GM19238 (cell line): ENCODE measurements around the gene UBAP2.

Source experiments
- DNase-seq: peaks from one replicate; pipeline ENCODE4 v3.0.0; 2011; ENCODE audit warnings: low spot score; ENCODE audit not compliant: insufficient read length

The UBAP2 gene

DNA sequence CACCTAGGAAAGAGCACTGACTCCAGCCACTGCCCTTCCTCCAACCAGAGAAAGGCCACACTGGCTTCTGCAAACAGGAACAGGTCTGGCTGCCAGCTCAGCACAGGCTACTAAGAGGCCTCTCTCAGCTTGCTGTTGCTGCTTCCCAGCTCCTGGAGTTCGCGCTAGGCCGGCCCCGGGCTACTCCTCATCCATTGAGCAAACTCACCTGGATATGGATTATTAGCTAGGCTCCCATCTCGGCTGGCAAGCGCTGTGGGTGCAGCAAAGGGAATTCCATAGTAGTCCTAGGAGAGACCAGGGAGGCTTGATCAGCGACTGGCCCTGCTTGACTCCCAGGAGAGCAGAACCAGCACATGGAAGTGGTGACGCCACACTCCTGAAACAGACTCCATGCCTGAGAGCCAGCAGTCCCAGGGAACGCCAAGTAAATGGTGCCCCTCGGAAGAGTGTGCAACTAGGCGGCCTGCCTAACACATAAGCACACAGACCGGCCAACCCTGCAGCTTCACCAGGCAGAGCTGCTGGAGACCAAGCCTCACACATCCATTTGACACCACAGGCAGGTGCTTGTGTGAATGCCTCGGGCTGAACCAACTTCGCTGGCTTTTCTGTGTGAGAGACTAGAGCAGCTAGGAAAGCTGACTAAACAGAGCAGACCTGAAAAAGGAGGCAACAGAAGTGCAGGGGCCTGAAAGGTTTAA is 124.5 kb downstream of the UBAP2 start:
- no peak for DNase-seq

DNA sequence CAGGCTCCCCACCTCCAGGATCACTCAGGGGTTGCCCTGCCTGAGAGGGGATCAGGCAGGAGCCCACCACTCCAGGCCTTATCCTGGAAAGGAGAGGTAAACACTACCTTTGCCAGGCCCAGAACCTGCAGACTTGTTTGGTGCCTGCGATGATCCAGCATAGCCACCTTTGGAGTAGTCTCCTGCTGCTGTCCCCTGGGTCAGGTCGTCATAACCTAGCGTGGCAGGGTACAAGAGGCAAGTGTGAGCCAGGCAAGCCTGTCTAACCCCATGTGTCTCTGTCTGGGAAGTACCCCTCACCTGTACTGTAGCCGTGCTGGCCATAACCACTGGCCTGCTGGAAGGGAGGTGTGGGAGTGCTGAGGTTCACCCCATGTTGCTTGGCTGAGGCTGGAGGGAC is 125.6 kb downstream of the UBAP2 start:
- DNase-seq, result no peak

DNA sequence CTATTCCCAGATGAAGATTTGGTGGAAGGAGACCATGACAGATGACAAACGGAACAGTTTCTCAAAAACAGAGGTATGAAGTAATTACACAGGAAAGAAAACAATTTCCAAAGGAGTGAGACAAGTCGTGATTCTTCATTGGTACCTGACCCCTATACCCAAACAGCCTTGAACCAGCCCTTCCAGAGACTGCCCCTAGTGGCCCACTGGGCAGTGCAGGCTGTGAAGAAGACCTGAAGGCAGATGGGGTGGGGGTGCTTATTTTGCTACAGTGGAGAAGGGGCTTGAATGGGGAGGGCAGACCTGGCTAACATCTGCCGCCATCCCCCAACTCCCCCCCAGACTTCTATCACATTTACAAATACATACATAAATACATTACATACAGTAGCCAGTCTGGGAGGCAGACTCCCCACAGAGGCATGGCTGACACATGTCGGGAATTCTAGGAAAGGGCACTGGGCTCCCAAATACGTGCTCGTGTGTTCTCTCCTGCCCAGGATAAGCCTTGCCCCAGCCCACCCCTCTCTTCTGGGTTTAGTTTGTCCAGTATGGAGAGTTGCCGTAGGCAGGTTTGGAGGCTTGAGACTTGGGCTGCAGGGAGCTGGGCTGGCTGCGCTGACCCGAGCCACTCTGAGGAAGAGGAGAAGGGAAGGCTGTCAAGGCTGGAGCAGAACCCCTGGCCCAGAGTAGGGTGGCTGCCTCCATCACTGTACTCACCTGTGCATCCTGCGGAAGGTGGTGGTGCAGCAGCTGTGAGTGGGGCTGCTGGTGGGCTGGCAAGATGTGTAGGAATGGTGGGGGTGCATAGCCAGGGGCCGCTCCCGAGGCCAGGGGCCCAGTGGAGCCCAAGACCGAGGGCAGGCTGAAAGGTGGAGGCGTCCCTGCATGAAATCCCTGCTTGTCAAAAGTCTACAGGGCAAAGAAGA is 126.5 kb downstream of the UBAP2 start:
- DNase-seq, result no peak

DNA sequence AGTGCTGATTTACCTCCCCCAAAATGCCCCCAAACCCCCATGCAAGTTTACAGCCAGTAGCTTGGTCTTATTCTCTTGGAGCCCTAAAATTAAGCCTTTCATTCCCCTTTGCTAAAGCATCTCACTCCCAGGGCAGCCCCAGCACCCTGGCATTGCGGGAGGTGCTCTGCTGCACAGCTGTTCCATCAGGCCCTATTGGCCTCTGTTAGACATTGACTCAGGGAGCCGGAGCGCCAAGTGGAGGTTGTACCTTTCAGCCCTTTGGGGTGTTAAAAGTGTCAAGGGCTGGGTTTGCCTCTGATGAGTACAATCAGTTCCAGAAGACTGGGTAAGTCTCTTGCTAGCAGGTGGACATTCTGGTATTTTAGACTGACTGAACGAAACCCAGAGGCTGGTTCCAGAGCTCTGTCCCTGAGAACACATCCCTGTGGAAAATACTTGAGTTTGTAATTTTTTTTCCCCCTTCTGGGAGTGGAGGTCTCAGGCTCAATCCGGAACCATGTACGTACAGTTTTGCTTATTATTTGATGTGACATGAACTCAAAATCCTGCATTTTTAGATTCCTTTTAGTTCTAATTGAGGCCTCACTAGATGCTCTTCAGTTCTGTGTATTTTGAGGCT is 129.3 kb downstream of the UBAP2 start:
- no peak for DNase-seq

DNA sequence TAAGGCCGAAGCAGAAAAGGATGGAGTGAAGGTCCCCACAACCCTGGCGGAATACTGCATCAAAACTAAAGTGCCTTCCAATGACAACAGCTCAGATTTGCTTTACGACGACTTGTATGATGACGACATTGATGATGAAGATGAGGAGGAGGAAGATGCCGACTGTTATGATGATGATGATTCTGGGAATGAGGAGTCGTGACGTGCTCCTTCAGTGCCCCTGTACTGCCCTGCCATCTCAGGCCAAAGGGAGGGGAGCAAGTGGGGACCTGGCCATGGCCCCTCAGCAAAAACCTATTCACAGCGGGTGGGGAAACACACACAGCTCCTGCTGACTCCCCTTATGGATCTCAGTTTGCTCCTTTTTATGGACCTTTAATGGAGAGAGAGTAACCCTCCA is 131.7 kb downstream of the UBAP2 start:
- DNase-seq, result no peak

DNA sequence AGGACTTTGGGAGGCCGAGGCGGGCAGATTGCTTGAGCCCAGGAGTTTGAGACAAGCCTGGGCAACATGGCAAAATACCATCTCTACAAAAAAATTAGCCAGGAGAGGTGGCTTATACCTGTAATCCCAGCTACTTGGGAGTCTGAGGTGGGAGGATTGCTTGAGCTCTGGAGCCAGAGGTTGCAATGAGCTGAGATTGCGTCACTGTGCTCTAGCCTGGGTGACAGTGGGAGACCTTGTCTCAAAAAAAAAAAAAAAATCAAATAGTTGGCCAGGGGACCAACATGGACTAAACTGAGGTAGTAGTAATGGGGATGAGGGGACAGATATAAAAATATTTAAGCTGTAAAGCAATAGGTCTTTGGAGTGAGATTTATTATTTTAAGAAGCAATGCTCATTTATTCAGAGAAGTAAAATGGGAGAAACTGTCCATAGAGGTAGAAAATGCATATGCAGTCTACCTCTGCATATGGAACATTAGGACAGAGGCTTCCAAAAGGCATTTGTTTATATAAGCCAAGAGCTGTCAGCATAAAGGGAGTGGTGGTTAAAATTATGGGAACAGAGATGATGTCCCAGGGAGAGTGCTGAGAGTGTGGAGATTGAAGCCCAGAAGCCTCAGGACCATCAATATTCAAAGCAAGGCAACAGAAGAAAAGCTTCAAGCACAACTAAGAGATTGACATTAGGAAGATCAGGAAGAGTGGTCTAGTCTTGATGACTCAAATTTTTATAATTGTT is 133.6 kb downstream of the UBAP2 start:
- DNase-seq, result no peak

DNA sequence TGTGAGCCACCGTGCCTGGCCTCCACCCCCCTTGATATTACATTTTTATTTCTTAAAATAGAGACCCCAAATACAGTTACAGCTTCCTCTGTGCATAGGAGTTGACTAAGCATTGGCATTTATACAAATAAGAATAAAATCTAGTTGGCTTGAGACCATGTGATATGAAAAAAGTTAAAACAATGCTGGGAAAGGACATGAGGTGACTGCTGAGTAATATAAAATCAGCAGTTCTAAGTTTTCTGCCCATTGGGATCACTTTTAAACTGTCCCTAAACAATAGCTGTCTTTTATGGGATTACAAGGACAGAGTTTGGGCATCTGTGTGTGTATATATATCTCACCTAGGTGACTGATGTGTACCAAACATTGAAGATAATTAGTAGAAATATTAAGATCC is 135.1 kb downstream of the UBAP2 start:
- no peak for DNase-seq

DNA sequence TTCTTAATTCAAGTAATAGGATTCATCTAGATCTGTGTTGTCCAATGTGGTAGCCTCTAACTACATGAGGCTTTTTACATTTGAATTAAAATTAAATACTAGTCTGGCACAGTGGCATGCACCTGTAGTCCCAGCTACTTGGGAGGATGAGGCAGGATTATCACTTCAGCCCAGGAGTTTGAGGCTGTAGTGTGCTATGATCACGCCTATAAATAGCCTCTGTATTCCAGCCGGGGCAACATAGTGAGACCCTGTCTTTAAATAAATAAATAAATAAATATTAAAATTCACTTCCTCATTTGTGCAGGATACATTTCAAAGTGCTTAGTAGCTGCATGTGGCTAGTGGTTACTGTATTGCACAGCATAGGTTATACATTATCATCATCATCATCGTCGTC is 139.9 kb downstream of the UBAP2 start:
- no peak for DNase-seq

DNA sequence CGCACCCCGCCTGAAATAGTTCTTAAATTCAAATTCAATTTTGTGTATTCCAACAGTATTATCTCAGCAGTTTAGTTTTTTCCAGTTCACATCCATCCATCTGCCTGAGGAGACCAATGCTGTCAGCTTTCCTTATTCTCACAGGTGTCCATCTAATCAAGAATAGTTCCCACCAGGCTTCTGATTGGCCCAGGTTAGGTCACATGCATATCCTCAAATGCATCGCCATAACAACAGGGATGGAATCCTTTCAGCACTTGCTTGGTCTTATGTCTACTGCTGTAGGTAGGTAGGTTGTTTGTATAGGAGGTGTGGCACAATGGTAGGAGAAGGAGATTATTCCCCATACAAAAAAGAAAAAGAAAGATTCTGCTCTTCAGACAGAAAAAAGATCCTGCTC is 140.6 kb downstream of the UBAP2 start:
- DNase-seq, result no peak

DNA sequence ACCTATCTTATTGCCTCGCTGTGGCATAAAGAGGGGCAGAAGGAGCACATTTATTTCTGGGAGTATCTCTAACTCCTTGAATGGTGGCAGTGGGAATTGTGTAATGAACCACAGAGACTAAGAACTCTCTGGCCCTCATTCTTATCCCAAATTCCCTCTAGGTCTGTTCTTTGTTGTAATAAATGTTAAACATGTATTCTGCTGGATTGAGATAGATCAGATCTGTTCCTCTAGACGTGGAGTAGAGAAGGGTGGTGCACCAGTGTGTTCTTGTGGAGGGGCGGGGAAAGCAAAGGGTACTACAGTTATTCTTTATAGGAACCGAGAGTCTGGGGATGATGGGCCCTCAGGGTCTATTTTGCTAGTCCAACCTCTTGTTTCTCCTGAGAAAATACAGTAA is 141.3 kb downstream of the UBAP2 start:
- no peak for DNase-seq

DNA sequence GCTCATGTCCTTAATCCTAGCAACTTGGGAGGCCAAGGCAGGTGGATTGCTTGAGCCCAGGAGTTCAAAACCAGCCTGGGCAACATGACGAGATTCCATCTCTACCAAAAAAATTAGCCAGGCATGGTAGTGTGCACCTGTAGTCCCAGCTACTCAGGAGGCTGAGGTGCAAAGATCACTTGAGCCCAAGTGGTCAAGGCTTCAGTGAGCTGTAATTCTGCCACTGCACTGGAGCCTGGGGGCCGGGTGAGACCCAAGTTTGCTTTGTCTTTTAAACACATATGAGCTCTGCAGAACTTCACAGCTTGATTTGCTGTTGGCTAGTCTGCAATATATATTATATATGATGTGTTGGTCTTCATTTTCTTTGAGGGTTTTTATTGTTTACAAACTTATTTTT is 141.9 kb downstream of the UBAP2 start:
- no peak for DNase-seq

DNA sequence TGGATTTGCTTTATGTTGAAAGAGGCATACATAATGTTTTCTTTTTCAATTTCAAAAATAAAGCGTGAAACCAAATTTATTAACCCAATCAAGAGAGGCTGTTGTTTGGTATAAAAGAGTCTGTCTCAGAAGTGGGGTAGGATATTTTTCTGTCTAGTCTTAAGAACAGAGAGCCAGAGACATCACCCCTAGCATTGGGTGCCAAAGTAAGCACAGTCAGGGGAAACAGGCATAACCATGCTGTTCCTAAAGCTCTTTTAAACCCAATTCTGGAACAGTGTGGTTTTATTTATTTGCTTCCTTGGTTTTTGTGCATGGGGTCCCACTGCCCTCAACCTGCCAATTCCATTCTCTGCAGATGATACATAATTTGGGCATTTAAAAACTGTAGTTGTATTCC is 143.6 kb downstream of the UBAP2 start:
- no peak for DNase-seq

DNA sequence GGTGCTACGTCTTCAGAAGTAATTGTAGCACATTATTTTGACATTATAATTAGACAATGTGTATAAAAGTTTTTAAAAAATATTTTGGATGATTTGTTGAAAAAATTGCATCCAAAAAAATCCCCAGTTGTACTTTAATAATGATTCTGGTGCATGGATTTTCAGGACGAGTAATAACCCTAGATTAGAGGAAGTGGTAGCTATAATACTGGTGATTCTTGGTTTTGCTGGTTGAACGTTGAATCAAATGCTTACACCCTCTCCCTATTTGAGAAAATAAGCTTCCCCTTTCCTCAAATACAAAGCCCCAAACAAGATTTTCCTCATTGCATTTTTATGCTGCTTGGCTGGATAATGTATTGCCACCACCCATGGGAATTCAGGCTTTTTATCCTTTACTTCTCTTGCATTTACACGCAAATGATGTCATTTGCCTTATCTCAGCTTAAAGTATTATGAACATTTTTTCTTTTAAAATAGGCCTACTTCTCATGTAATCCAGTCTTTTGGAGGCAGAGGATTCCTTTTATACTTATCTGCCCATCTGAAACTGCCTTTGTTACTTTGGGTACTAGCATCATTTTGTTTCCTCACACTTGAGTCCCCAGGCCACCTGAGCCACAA is 145.4 kb downstream of the UBAP2 start:
- no peak for DNase-seq

DNA sequence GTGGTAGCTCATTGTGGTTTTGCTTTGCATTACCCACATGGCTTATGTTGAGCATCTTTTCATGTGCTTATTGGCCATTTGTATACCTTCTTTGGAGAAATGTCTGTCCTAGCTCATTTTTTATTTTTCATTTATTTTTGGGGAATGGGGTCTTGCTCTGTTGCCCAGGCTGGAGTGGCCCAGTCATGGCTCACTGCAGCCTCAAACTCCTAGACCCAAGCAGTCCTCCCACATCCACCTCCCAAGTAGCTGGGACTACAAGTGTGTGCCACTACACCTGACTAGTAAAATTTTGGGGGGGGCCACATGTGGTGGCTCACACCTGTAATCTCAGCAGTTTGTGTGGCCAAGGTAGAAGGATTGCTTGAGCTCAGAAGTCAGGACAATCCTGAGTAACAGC is 154.4 kb downstream of the UBAP2 start:
- DNase-seq, result no peak

DNA sequence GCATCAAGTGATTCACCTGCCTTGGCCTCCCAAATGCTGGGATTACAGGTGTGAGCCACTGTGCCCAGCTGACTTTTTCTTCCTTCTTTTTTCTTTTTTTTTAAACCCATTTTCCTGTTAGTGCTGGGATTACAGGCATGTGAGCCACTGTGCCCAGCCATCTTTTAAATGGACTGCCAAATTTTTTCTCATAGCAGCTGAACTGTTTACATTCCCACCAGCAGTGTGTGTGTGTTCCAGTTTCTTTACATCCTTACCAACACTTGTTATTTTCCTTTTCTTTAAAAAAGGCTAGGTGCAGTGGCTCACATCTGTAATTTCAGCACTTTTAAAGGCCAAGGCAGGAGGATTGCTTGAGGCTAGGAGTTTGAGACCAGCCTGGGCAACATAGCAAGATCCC is 154.8 kb downstream of the UBAP2 start:
- no peak for DNase-seq

DNA sequence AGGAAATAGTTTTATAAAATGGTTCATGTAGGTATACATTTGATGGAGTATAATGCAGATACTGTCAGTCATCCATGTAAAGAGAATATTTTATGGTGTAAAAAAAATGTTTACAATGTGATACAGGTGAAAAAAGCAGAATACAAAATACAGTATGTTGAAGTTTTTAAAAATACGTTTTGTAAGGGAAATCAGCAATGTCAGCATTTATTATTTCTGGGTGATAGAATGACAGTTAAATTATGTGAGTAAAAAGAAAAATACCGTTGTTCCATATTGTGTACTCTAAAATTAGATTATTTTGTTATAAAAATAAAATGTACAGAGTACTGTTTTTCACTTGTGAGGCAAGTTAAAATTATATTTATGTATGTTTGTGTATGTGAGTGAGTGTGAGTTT is 162.7 kb downstream of the UBAP2 start:
- no peak for DNase-seq

DNA sequence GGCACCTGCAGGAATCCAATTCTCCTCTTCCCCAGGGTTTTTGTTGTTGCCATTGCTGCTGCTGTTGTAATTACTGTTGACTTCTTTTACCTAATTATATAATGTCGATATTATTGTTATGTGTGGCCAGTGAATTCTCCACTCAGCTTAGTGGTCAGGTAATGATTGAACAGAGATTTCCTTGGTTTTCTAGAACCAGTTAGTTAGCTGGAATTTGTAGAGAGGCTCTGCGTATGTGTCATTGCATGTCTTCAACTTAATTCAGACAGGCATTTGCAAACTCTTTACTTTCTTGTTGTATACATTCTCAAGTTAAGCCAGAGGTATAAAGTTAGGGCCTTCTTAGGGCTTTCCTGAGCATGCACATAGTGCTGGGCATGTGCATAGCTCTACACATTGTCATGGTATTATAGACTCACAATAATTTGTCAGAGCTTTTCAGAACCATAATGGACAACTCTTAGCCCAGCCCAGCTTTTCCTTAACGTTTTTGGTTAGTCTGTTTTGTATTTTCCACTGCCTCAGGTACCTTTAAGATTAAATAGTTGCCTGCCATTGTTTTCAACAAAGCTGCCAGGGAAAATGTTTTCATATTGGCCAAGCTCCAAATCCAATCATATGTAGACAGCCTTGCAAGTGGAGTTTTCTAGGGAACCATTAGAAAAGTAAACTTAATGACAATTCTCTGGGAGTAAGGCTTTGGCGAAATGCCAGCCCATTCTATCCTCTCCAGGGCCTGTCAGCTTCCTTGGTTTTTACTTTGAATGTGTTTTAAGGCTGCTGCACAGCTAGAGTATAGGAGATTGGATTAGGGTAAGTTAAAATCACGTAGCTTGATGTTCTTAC is 163.6 kb downstream of the UBAP2 start:
- no peak for DNase-seq

DNA sequence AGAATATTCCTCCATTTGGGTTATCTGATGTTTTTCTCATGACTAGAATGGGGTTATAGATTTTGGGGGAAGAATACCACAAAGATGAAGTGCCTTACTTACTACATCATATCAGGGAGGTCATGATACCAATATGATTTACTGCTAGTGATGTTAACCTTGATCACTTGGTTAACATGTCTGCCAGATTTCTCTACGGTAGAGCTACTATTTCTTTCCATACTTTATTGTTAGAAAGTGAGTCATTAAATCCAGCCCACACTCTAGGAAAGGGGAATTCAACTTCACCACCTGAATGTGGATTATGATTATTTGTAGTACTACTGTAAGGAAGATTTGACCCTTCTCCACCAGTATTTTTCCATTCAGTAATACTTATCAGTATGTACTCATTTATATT is 167.1 kb downstream of the UBAP2 start:
- DNase-seq, result no peak

DNA sequence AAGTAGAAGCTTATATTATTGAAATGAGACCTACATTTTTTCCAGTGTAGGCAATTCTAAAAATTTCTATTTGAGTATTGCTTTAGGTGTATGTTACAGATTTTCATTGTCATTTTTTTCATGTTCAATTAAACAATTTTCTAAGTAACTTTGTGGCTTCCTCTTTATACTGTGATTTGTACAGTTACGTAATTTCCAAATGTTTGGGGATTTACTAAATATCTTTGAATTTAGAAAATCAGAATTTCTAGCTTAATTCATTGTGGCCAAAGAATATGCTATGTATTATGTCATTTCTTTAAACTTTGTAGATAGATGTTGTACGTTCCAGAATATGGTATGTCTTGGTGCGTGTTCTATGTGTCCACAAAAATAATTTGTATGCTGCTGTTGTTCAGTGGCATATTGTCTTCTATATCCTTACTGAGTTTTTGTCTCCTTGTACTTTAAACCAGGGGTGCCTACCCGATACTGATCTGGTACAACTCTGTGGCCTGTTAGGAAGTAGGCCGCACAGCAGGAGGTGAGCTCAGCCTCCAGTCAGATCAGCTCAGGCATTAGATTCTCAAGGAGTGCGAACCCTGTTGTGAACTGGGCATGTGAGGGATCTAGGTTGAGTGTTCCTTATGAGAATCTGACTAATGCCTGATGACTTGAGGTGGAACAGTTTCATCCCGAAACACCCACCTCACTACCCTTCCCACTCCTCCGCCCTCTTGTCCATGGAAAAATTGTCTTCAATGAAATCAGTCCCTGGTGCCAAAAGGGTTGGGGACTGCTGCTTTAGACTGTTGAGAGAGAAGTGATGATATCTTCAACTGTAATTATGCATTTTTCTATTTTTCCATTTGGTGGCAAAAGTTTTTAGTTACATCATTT is 168.2 kb downstream of the UBAP2 start:
- no peak for DNase-seq
